Keratinocyte (primary cell): Measurements from ENCODE around the gene TIAM2. TPM values are rescaled to one million over a fixed set of nuclear protein-coding genes. Genes with fewer than 3 reads are reported as not detected.

Source experiments
- DNase-seq: peaks from one replicate; pipeline ENCODE4 v3.0.0-alpha.2; 2011; ENCODE audit warnings: low read depth, missing footprints, low spot score
- FAIRE-seq: peaks from 2 replicates; lab custom pipeline; 2011; peaks lifted over from hg19 to GRCh38; lab: Jason Lieb, UNC
- H2AFZ ChIP-seq: 2 replicates; pipeline ENCODE4 v1.6.0; 2012; ENCODE audit warnings: low read length, control low read depth, inconsistent platforms; ENCODE audit not compliant: control insufficient read depth
- H3K27ac ChIP-seq: 2 replicates; pipeline ENCODE4 v1.5.1; 2011; ENCODE audit warnings: low read length; ENCODE audit not compliant: control insufficient read depth, insufficient read depth
- H3K27me3 ChIP-seq: 3 replicates; pipeline ENCODE4 v1.6.0; 2011; ENCODE audit warnings: low read length; ENCODE audit not compliant: control insufficient read depth, insufficient read depth; ENCODE audit errors: extremely low read depth
- H3K36me3 ChIP-seq, 2 experiments: 2 replicates in 1 of 2; 3 replicates in 1 of 2; pipeline ENCODE4 v1.5.1; 2011; ENCODE audit warnings: low read length in 2 of 2, mild to moderate bottlenecking in 1 of 2; ENCODE audit not compliant: control insufficient read depth in 2 of 2, insufficient read depth in 2 of 2; ENCODE audit errors: extremely low read depth in 1 of 2
- H3K4me1 ChIP-seq: 3 replicates; pipeline ENCODE4 v1.5.1; 2011; ENCODE audit warnings: low read length; ENCODE audit not compliant: control insufficient read depth, insufficient read depth; ENCODE audit errors: extremely low read depth
- H3K4me2 ChIP-seq: 3 replicates; pipeline ENCODE4 v1.6.0; 2011; ENCODE audit warnings: low read depth, low read length; ENCODE audit not compliant: control insufficient read depth, insufficient read depth; ENCODE audit errors: extremely low read depth
- H3K4me3 ChIP-seq, 3 experiments: fragments of 200-600 bp in 1 of 3; sonication (generic) in 1 of 3; 2 replicates in 2 of 3; 3 replicates in 1 of 3; pipeline ENCODE4 v1.5.1; 2011 to 2016; ENCODE audit warnings: low read length in 3 of 3, mild to moderate bottlenecking in 3 of 3, control low read depth in 2 of 3, inconsistent platforms in 1 of 3, low read depth in 1 of 3, mixed read lengths in 1 of 3, mixed run types in 1 of 3, moderate library complexity in 1 of 3; ENCODE audit not compliant: control insufficient read depth in 2 of 3, insufficient read depth in 2 of 3; ENCODE audit errors: extremely low read depth in 1 of 3
- H3K79me2 ChIP-seq: 2 replicates; pipeline ENCODE4 v1.6.0; 2012; ENCODE audit warnings: low read length; ENCODE audit not compliant: control insufficient read depth, insufficient read depth
- H3K9ac ChIP-seq: 3 replicates; pipeline ENCODE4 v1.6.0; 2011; ENCODE audit warnings: low read length; ENCODE audit not compliant: control insufficient read depth, insufficient read depth; ENCODE audit errors: extremely low read depth
- H3K9me1 ChIP-seq: 3 replicates; pipeline ENCODE4 v1.6.0; 2011; ENCODE audit warnings: low read length; ENCODE audit not compliant: control insufficient read depth, insufficient read depth; ENCODE audit errors: extremely low read depth
- H3K9me3 ChIP-seq: 2 replicates; pipeline ENCODE4 v1.5.1; 2012; ENCODE audit warnings: low read depth, low read length; ENCODE audit not compliant: control insufficient read depth
- H4K20me1 ChIP-seq: 3 replicates; pipeline ENCODE4 v1.6.0; 2011; ENCODE audit warnings: low read length; ENCODE audit not compliant: control insufficient read depth, insufficient read depth; ENCODE audit errors: extremely low read depth
- EZH2 ChIP-seq: IDR thresholded peaks from one replicate; pipeline ENCODE4 v1.6.1; 2012; ENCODE audit warnings: inconsistent platforms, mild to moderate bottlenecking, low read length, moderate library complexity
- dilution Hi-C: fragments of 300-500 bp; cut with MboI; formaldehyde crosslinking; loops from one replicate; pipeline ENCODE4 v1.7.0; 2020; ENCODE audit warnings: low sequenced_read_pairs; ENCODE audit not compliant: extremely low pct_ligation_motif_present
- polyA plus RNA-seq, 5 experiments: library from polyadenylated mRNA; depleted of rRNA in 3 of 5; stranded (reverse) in 3 of 5; stranded (forward) in 1 of 5; unstranded in 1 of 5; fragments of >200 nt; gene quantifications; 1 replicate in 1 of 5; 2 replicates in 3 of 5; 3 replicates in 1 of 5; pipeline versions ENCODE4 v1.2.1 to v1.2.3, GENCODE V29; 2011 to 2012; ENCODE audit warnings: missing spikeins in 2 of 5, low read depth in 1 of 5, low replicate concordance in 1 of 5
- TF ChIP-seq, protein P1 (sequence below), 3 experiments: IDR thresholded peaks in 1 of 3; conservative IDR thresholded peaks in 1 of 3; optimal IDR thresholded peaks in 1 of 3; 2 replicates in 2 of 3; 3 replicates in 1 of 3; pipeline versions ENCODE3 to v1.5.1; 2011; ENCODE audit warnings: low read length in 3 of 3, mild to moderate bottlenecking in 3 of 3, moderate library complexity in 2 of 3, control low read depth in 1 of 3, inconsistent platforms in 1 of 3; ENCODE audit not compliant: insufficient read depth in 2 of 3; ENCODE audit errors: extremely low read depth in 1 of 3

TIAM2 gene
- polyA plus RNA-seq, 1 donor (not counting 4 experiments of a cell fraction or from before 2014, with no cell fraction given): 4.0 TPM

GRCh38 chr6:155030148-155030720 is 35.1 kb downstream of the TIAM2 start:
- Histone ChIP-seq H3K79me2 (no peaks in the 10 kb centered on the region), H3K9me1 (no peaks in the 10 kb centered on the region), H4K20me1 (no peaks in the 10 kb centered on the region), H3K9me3 (no peaks in the 10 kb centered on the region), H3K9ac (no peak overlapping the region), H3K4me2 (no peak overlapping the region), H3K27me3 (no peaks in the 10 kb centered on the region), H3K4me3 (no peak overlapping the region), H3K27ac (peak overlapping the region; percentile 66), H3K36me3 (no peaks in the 10 kb centered on the region), H2AFZ (peak overlapping the region; percentile 5), H3K4me1 (peaks cover 49% of the 10 kb centered on the region)
- no peak for TF ChIP-seq EZH2
- TF ChIP-seq, protein P1, sequence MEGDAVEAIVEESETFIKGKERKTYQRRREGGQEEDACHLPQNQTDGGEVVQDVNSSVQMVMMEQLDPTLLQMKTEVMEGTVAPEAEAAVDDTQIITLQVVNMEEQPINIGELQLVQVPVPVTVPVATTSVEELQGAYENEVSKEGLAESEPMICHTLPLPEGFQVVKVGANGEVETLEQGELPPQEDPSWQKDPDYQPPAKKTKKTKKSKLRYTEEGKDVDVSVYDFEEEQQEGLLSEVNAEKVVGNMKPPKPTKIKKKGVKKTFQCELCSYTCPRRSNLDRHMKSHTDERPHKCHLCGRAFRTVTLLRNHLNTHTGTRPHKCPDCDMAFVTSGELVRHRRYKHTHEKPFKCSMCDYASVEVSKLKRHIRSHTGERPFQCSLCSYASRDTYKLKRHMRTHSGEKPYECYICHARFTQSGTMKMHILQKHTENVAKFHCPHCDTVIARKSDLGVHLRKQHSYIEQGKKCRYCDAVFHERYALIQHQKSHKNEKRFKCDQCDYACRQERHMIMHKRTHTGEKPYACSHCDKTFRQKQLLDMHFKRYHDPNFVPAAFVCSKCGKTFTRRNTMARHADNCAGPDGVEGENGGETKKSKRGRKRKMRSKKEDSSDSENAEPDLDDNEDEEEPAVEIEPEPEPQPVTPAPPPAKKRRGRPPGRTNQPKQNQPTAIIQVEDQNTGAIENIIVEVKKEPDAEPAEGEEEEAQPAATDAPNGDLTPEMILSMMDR (optimal IDR thresholded peaks at IDR 0.05 in 1 of 3, IDR thresholded peaks at IDR 0.05 in 1 of 3, conservative IDR thresholded peaks at IDR 0.05 in 1 of 3; ENCODE audit: extremely low read depth in 1 of 3, insufficient read depth in 2 of 3, low read length in 3 of 3): no peak
- FAIRE-seq: peak; percentile 43
- dilution Hi-C loops: no loop called here
- no peak for DNase-seq

- peak overlapping the region; percentile 87 for H3K27ac ChIP-seq
- H3K36me3 ChIP-seq: no peaks in the 10 kb centered on the region
- no peaks in the 10 kb centered on the region for H3K27me3 ChIP-seq
- H3K79me2 ChIP-seq: no peaks in the 10 kb centered on the region
- no peaks in the 10 kb centered on the region for H4K20me1 ChIP-seq
- peak overlapping the region; percentile 69 for H3K4me2 ChIP-seq
- peak overlapping the region in 1 of 3 experiments; percentile 15 for H3K4me3 ChIP-seq
- H2AFZ ChIP-seq: peak overlapping the region; percentile 46
- peak overlapping the region; percentile 63 for H3K9ac ChIP-seq
- no peaks in the 10 kb centered on the region for H3K9me3 ChIP-seq
- FAIRE-seq: no peak
- peaks cover 45% of the 10 kb centered on the region for H3K4me1 ChIP-seq
- TF ChIP-seq EZH2: no peak
- TF ChIP-seq, protein P1 (optimal IDR thresholded peaks at IDR 0.05 in 1 of 3, IDR thresholded peaks at IDR 0.05 in 1 of 3, conservative IDR thresholded peaks at IDR 0.05 in 1 of 3; ENCODE audit: extremely low read depth in 1 of 3, insufficient read depth in 2 of 3, low read length in 3 of 3): no peak
- no peaks in the 10 kb centered on the region for H3K9me1 ChIP-seq
- DNase-seq: no peak
- dilution Hi-C loops: no loop called here
Observed at GRCh38 chr6:155031091-155031490, 36.0 kb downstream of the TIAM2 start.
